HG02610 (cell line): Measurements from ENCODE around the gene IQUB.
A peak's percentile ranks its signal among the peaks of the same experiment; 100 is the strongest.
"Not testable (repeated sequence)": the region's sequence is repeated elsewhere in the genome, so short reads cannot be mapped to it uniquely, and the experiment has no call there.

Experiments used
- ATAC-seq: cut with Tn5 transposase; IDR thresholded peaks from one replicate; pipeline ENCODE4 v1.9.1; 2021; ENCODE audit warnings: mild to moderate bottlenecking, moderate library complexity; ENCODE audit not compliant: unreplicated experiment

IQUB gene

DNA sequence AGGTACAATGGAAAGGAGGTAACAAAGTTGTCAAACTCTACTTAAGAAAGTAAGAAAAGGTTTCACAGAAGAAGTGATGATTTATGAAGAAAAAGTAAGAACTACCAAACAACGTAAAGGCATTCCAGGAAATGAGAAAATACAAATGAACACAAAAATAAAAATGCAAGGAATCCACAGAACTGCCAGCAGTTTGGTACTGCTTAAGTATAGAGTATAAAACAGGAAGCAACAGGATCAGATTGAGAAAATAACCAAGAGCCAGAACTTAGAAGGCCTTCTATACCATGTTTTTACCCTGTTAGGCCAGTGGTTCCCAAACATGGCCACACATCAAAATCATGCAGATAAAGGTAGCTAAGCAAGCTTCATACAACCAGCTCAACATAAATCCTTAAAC, 14.0 kb upstream of the IQUB start:
- ATAC-seq: no peak

GRCh38 chr7:123539871-123540270, 5.5 kb upstream of the IQUB start:
- ATAC-seq: no peak

- no peak for ATAC-seq
Measured at GRCh38 chr7:123538897-123539296, 4.5 kb upstream of the IQUB start.

GRCh38 chr7:123538189-123538714, 3.9 kb upstream of the IQUB start:
- ATAC-seq: no peak

DNA sequence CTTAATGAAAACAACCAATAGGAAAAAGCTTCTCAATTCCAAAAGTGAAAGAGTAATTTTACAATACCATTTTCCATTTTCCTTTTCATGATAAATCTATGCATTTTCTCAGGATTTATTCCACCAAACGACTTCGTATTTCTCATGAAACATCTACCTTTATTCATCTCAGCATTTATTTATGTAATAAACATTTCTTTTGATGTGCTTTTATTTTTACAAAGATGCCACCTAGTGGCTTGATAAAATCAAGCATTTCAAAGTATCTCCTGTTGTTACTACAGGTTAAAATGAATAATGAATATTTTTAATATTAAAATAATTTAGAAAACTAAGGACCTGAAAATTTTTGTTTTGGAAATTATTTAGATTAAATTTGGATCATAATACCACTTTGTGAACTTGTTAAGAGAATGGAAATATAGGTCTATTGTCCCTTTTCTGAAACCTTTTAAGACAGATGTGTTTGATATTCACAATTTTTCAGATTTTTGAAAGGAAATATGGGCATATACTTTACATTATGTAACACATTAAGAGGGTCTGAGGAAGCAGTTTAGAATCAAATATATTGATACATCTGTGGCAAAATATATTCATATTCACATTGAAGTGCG, 2.7 kb upstream of the IQUB start:
- ATAC-seq: no peak

DNA sequence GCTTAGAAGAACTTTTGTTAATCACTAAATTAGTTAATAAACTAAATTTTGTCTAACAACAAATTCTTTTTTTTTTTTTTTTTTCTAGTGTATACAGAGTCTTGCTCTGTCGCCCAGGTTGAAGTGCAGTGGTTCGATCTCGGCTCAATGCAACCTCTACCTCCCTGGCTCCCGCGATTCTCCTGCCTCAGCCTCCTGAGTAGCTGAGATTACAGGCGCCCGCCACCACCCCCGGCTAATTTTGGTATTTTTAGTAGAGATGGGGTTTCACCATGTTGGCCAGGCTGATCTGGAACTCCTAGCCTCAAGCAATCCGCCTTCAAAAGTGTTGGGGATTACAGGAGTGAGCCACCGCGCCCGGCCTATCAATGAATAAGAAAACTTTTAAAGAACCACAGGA, 1.1 kb upstream of the IQUB start:
- ATAC-seq: no peak

DNA sequence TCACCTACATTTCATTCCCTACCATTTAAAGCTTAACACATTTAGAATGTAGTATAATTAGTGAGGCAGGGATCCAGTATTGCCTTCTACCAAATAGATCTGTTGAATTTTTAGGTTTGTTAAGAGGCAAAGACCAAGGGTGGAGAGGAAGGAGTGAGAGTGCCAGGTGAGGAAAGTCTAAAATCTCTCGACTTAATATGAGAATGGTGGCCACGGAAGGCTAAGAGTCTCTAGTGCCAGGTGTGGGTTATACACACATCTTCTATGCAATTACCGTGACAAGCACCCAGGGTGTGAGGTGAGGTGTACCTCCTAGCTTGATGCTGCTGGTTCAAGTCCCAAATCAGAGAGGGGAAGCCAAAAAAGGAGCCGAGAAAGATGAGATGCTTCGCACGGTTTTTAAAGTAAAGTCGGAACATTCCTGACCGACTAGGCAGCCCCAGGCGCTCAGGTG, 439 bp downstream of the IQUB start:
- ATAC-seq: peak; percentile 5

DNA sequence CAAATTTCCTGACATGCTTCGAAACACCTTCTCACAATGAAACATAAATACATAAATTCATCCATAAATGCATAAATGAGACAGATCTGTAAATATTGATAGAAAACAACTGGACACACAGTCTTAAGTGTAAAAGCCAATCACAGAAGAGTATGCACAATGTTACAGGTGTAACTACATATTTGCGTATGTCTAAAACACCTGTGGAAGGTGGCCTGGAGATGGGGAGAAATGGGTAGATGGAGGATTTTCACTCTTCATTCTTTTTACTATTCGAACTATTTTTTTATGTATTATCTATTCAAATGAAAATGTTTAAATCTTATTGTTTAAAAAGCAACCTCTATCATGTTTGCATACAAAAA, 860 bp downstream of the IQUB start:
- no peak for ATAC-seq

GRCh38 chr7:123532788-123533552, 1.4 kb downstream of the IQUB start:
- ATAC-seq: peak; percentile 12

DNA sequence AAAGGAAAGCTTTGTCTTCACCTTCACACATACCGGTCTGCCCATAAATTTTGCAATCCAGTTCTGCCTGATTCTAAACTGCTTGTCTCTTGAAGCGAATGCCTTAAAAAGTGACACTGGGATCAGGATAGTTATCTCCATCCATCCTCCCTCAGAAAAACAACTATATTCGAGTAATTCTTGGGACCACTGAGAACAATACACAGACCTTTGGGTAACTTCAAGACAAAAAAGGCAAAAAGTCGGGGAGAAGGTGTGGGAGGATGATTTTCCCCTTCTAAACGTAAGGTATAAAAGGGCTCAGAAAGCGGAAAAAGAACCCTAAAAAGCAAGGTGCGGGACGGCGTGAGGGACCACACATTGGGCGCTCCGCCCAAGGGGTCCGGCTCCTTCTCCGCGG, 2.1 kb downstream of the IQUB start:
- ATAC-seq: not testable (repeated sequence)

DNA sequence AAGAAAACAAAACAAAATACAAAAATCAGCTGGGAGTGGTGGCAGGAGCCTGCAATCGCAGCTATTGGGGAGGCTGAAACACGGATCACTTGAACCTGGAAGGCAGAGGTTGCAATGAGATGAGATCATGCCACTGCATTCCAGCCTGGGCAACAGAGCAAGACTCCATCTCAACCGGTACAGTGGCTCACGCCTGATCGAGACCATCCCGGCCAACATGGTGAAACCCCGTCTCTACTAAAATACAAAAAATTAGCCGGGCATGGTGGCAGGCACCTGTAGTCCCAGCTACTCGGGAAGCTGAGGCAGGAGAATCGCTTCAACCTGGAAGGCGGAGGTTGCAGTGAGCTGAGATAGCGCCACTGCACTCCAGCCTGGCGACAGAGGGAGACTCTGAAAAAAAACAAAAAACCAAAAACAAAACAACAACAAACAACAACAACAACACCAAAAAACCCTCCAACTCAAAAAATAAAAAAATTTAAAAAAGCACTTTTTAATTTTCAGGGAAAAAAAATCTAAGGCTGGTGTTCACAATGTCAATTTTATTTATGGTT, 4.3 kb downstream of the IQUB start:
- ATAC-seq: not testable (repeated sequence)

DNA sequence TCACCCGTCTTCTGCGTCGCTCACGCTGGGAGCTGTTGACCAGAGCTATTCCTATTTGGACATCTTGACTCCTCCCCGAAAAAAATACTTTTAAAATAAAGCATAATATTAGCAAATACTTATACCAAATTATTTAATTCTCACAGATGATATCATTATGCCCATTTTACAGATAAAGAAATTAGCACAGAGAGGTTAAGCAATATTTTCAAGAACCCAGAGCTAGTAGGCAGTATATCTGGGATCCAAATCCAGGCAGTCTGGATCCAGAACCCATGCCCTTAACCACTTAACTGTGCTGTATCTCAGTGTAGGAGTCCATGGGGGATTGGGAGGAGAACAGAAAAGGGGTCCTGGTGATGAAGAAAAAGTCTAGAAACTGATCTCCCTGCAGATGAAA, 6.1 kb downstream of the IQUB start:
- no peak for ATAC-seq

DNA sequence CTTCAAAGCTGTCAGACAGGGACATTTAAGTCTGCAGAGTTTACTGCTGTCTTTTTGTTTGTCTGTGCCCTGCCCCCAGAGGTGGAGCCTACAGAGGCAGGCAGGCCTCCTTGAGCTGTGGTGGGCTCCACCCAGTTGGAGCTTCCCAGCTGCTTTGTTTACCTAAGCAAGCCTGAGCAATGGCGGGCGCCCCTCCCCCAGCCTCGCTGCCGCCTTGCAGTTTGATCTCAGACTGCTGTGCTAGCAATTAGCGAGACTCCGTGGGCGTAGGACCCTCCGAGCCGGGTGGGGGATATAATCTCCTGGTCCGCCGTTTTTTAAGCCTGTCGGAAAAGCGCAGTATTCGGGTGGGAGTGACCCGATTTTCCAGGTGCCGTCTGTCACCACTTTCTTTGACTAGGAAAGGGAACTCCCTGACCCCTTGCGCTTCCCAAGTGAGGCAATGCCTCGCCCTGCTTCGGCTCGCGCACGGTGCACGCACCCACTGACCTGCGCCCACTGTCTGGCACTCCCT, 6.6 kb downstream of the IQUB start:
- ATAC-seq: not testable (repeated sequence)

DNA sequence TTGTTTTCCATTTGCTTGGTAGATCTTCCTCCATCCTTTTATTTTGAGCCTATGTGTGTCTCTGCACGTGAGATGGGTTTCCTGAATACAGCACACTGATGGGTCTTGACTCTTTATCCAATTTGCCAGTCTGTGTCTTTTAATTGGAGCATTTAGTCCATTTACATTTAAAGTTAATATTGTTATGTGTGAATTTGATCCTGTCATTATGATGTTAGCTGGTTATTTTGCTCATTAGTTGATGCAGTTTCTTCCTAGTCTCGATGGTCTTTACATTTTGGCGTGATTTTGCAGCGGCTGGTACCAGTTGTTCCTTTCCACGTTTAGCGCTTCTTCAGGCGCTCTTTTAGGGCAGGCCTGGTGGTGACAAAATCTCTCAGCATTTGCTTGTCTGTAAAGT, 7.9 kb downstream of the IQUB start:
- ATAC-seq: not testable (repeated sequence)

- ATAC-seq: no peak
Measured at GRCh38 chr7:123522066-123522465, 12.3 kb downstream of the IQUB start.

- ATAC-seq: no peak
Measured at GRCh38 chr7:123505221-123505620, 29.2 kb downstream of the IQUB start.

DNA sequence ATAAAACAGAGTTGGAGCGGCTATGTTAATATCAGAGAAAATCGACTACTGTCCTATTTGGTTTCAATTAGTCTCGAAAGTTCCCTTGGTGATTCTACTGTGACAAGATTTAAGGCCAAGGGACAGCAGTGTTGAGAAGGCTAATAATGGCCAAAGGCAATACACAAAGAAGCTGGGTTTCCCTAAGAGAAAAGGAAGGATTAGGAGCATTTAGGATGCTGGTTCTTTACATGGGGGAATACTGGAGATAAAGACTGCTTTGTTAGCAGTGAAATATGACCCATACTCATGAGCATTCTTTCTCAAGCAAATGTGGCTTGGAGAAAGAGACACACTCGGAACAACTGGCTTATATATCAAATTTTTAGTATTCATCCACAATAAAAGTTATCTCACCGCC, 32.2 kb downstream of the IQUB start:
- ATAC-seq: no peak

DNA sequence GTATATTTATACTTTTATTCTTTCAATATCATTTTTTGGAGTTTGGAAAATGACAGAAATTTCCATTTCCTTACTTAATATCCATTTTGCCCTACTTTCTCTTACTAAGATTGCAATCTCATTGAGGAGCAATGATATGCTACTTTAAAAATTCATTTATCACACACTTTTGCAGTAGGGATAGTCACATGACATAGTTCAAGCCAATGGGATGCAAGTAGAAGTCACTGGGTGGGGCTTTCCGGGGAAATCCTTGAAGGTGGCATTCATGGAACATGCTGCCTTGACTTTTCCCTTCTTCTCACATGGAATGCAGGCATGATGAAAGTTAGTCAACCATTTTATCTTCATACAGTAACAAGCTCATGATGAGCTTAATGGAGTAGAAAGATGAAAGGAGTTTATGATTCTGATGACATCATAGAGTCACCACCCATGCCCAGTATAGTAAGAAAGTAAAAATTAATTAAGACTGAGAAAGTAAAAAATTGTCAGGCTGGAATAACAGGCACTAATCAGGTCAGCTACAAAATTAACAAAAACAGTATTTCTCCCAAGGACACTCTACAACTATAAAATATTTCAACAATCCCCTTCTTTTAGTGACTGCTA, 33.4 kb downstream of the IQUB start:
- no peak for ATAC-seq

DNA sequence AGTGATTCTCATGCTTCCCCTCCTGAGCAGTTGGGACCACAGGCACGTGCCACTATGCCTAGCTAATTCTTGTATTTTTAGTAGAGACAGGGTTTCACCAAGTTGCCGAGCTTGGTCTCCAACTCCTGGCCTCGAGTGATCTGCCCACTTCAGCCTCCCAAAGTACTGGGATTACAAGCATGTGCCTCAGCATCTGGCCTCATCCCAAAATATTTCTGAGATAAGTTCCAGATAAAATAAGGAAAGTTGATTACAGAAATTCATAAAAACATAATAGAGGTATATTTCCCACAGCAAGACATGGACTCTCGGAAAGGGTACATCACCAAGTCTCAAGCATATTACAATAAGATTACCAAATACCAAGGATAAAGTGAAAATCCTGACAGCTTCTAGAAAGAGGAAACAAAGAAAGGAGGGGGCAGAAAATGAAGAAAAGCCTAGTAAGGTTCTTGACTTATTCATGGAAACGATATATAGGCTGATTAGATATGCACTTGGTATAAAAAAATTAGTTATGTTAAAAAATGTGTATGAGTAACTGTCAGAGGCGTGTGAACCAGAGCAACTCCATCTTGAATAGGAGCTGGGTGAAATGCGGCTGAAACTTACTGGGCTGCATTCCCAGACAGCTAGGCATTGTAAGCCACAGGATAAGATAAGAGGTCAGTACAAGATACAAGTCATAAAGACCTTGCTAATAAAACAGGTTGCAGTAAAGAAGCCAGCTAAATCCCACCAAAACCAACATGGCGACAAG, 35.0 kb downstream of the IQUB start:
- ATAC-seq: no peak

DNA sequence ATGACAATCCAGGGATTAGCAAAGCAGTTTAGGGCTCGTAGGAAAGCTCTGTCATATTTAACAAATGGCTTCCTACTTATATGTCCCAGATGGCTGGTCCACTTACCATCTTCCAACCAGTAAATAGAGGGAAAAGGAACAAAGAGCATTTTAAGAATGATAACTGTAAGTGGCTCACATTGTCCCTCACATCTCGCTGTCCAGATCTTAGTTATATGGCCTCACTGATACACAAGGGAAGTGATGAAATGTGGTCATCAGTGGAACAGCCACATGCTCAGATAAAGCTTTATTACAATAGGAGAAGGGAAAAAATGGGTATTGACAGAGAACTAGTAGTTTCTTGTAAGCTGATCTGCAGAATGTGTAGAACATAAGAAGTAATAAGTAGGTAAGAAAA, 35.8 kb downstream of the IQUB start:
- no peak for ATAC-seq

DNA sequence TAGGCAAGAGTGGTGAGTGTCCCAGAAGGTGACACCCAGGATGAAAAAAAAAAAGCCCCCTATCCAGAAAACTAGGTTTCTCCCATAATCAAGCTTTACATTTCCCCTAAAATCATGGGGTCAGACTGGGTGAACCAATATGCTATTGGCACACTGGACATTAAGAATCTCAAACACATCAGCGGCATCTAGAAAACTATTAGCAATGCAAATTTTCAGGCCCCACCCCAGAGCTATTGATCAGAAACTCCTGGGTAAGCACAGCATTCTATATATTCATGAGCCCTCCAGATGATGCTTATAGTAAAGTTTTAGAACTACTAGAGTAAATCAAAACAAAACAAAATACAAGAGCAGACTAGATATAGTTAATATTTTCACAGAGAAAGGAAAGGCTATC, 36.4 kb downstream of the IQUB start:
- ATAC-seq: no peak
